Activated B cell treated with CpG ODN at 0.5 μM for 24 hours (primary cell): ENCODE results near the gene PRR18. TPM values are rescaled to one million over a fixed set of nuclear protein-coding genes. Genes with fewer than 3 reads are reported as not detected.
"Not testable (repeated sequence)": the region's sequence is repeated elsewhere in the genome, so short reads cannot be mapped to it uniquely, and the experiment has no call there.

Experiments
- ATAC-seq: fragments of 200-7000 bp; cut with Tn5 transposase; one replicate; pipeline ENCODE4 v1.10.0; 2021; ENCODE audit warnings: low read depth, mild to moderate bottlenecking, moderate library complexity
- CTCF ChIA-PET: fragments of 350-600 bp; sonication (Branson Sonifier 250); formaldehyde crosslinking; loops from one replicate; lab custom pipeline; 2021; ENCODE audit warnings: antibody characterized with exemption; lab: Charles Lee
- POLR2A ChIA-PET: fragments of 350-600 bp; sonication (Branson Sonifier 250); formaldehyde crosslinking; loops from one replicate; lab custom pipeline; 2021; ENCODE audit warnings: antibody characterized with exemption; lab: Charles Lee
- DNase-seq: peaks from one replicate; pipeline ENCODE4 v3.0.0; 2022
- H3K27ac Mint-ChIP-seq: one replicate; pipeline ENCODE4 v1.8.0; 2020; ENCODE audit warnings: mixed read lengths
- H3K27me3 Mint-ChIP-seq: one replicate; pipeline ENCODE4 v1.8.0; 2021; ENCODE audit warnings: mixed read lengths
- H3K36me3 Mint-ChIP-seq: one replicate; pipeline ENCODE4 v1.8.0; 2021; ENCODE audit warnings: low read depth, mixed read lengths
- H3K4me1 Mint-ChIP-seq: one replicate; pipeline ENCODE4 v1.8.0; 2021; ENCODE audit warnings: mixed read lengths
- H3K4me3 Mint-ChIP-seq: one replicate; pipeline ENCODE4 v1.8.0; 2020; ENCODE audit warnings: mild to moderate bottlenecking, mixed read lengths
- H3K9me3 Mint-ChIP-seq: one replicate; pipeline ENCODE4 v1.8.0; 2020; ENCODE audit warnings: mixed read lengths
- CTCF ChIP-seq: fragments of 200-600 bp; IDR thresholded peaks from one replicate; pipeline ENCODE4 v1.8.0; 2022; ENCODE audit warnings: antibody characterized with exemption, mild to moderate bottlenecking
- intact Hi-C: fragments of 100-400 bp; cut with micrococcal nuclease; formaldehyde crosslinking; loops from one replicate; pipeline ENCODE4 v1.15.1; 2024
- total RNA-seq: library from RNA; stranded (reverse); gene quantifications from 2 replicates; pipeline ENCODE4 v1.2.3, GENCODE V29; 2022

The PRR18 gene
- total RNA-seq, 1 donor from 2014 or later, result not detected

GRCh38 chr6:166352923-166353322 lies 44.7 kb upstream of the PRR18 start:
- H3K4me1 Mint-ChIP-seq, result peaks cover 8% of the 10 kb centered on the region
- ChIA-PET CTCF (no interaction called here), POLR2A (no interaction called here)
- no peak overlapping the region for H3K27ac Mint-ChIP-seq
- intact Hi-C loops, result loop anchor here (1.0 kb wide), 1 partner anchor 10 kb away; no protein-coding TSS in a partner anchor
- H3K9me3 Mint-ChIP-seq, result peaks cover 8% of the 10 kb centered on the region
- no peaks in the 10 kb centered on the region for H3K36me3 Mint-ChIP-seq
- H3K4me3 Mint-ChIP-seq, result no peak overlapping the region
- TF ChIP-seq CTCF, result no peak
- no peak for DNase-seq
- ATAC-seq, result no peak
- H3K27me3 Mint-ChIP-seq, result no peaks in the 10 kb centered on the region

GRCh38 chr6:166351715-166352285 lies 43.6 kb upstream of the PRR18 start:
- CTCF ChIA-PET, result interaction anchor here (1.0 kb wide), 1 partner anchor 29 kb away, joined by 3 read pairs; no protein-coding TSS in a partner anchor
- DNase-seq (no peak), ATAC-seq (peak; percentile 100)
- H3K36me3 Mint-ChIP-seq, result no peaks in the 10 kb centered on the region
- H3K9me3 Mint-ChIP-seq, result peaks cover 8% of the 10 kb centered on the region
- TF ChIP-seq CTCF, result no peak
- POLR2A ChIA-PET, result interaction anchor here (1.0 to 1.2 kb wide), 2 partner anchors 9 to 30 kb away, joined by 3 to 17 read pairs; partner anchors contain the start of gene SFT2D1
- H3K27ac Mint-ChIP-seq, result peak overlapping the region; percentile 68
- H3K4me1 Mint-ChIP-seq, result peaks cover 8% of the 10 kb centered on the region
- H3K4me3 Mint-ChIP-seq, result peak overlapping the region; percentile 48
- no peaks in the 10 kb centered on the region for H3K27me3 Mint-ChIP-seq
- intact Hi-C loops, result loop anchor here (1.0 kb wide), 1 partner anchor 8 kb away; no protein-coding TSS in a partner anchor

GRCh38 chr6:166348305-166348949 lies 40.2 kb upstream of the PRR18 start:
- ATAC-seq (no peak), DNase-seq (no peak)
- H3K4me1 Mint-ChIP-seq, result peaks cover 15% of the 10 kb centered on the region
- ChIA-PET POLR2A (no interaction called here), CTCF (no interaction called here)
- H3K36me3 Mint-ChIP-seq, result no peaks in the 10 kb centered on the region
- H3K9me3 Mint-ChIP-seq, result peaks cover 8% of the 10 kb centered on the region
- intact Hi-C loops, result loop anchor here (10.0 kb wide), 1 partner anchor 806 kb away; the partner anchor contains the start of gene GPR31
- H3K27me3 Mint-ChIP-seq, result no peaks in the 10 kb centered on the region
- H3K27ac Mint-ChIP-seq, result no peak overlapping the region
- H3K4me3 Mint-ChIP-seq, result no peak overlapping the region
- TF ChIP-seq CTCF, result no peak

- intact Hi-C loops, result loop anchor here (10.0 kb wide), 1 partner anchor 808 kb away; the partner anchor contains the start of gene GPR31
- Mint-ChIP-seq H3K36me3 (peaks cover 4% of the 10 kb centered on the region), H3K4me1 (peaks cover 15% of the 10 kb centered on the region), H3K27me3 (no peaks in the 10 kb centered on the region), H3K27ac (no peak overlapping the region), H3K4me3 (no peak overlapping the region), H3K9me3 (peaks cover 8% of the 10 kb centered on the region)
- DNase-seq (no peak), ATAC-seq (no peak)
- no peak for TF ChIP-seq CTCF
- ChIA-PET POLR2A (no interaction called here), CTCF (no interaction called here)
Observed at GRCh38 chr6:166346965-166347364, 38.8 kb upstream of the PRR18 start.

- Mint-ChIP-seq H3K9me3 (peaks cover 8% of the 10 kb centered on the region), H3K4me1 (peaks cover 14% of the 10 kb centered on the region), H3K36me3 (peaks cover 7% of the 10 kb centered on the region), H3K4me3 (no peak overlapping the region), H3K27ac (no peak overlapping the region), H3K27me3 (no peaks in the 10 kb centered on the region)
- CTCF ChIA-PET, result no interaction called here
- no peak for DNase-seq
- no peak for TF ChIP-seq CTCF
- ATAC-seq, result no peak
- POLR2A ChIA-PET, result no interaction called here
- intact Hi-C loops, result loop anchor here (10.0 kb wide), 1 partner anchor 808 kb away; the partner anchor contains the start of gene GPR31
Observed at GRCh38 chr6:166346449-166346848, 38.3 kb upstream of the PRR18 start.

- H3K4me1 Mint-ChIP-seq, result peaks cover 16% of the 10 kb centered on the region
- ChIA-PET CTCF (interaction anchor here (1.0 kb wide), 1 partner anchor 36 kb away, joined by 3 read pairs; no protein-coding TSS in a partner anchor), POLR2A (interaction anchor here (4.6 kb wide), 1 partner anchor 36 kb away, joined by 33 read pairs; no protein-coding TSS in a partner anchor)
- not testable (repeated sequence) for H3K9me3 Mint-ChIP-seq, H3K27me3 Mint-ChIP-seq, ATAC-seq, H3K4me3 Mint-ChIP-seq, H3K36me3 Mint-ChIP-seq, DNase-seq, H3K27ac Mint-ChIP-seq
- intact Hi-C loops, result loop anchor here (10.0 kb wide), 1 partner anchor 809 kb away; the partner anchor contains the start of gene GPR31
Observed at GRCh38 chr6:166345672-166346071, 37.5 kb upstream of the PRR18 start.

- intact Hi-C loops, result loop anchor here (5.0 to 10.0 kb wide), 4 partner anchors 58 to 810 kb away; partner anchors contain the start of genes CEP43, GPR31 and RPS6KA2
- not testable (repeated sequence) for H3K27ac Mint-ChIP-seq, H3K27me3 Mint-ChIP-seq, DNase-seq, ATAC-seq, H3K4me3 Mint-ChIP-seq, H3K36me3 Mint-ChIP-seq, H3K9me3 Mint-ChIP-seq
- H3K4me1 Mint-ChIP-seq, result peaks cover 16% of the 10 kb centered on the region
- CTCF ChIA-PET, result interaction anchor here (1.0 kb wide), 1 partner anchor 37 kb away, joined by 3 read pairs; no protein-coding TSS in a partner anchor
- POLR2A ChIA-PET, result interaction anchor here (4.6 kb wide), 1 partner anchor 36 kb away, joined by 33 read pairs; no protein-coding TSS in a partner anchor
Observed at GRCh38 chr6:166344921-166345320, 36.7 kb upstream of the PRR18 start.
